Erythroblast (primary cell): Measurements from ENCODE around the gene MCM3AP.
"Not testable (repeated sequence)": the region's sequence is repeated elsewhere in the genome, so short reads cannot be mapped to it uniquely, and the experiment has no call there.

Experiments used
- DNase-seq, 2 experiments: peaks; one replicate each; lab custom pipeline; 2025; lab: John Stamatoyannopoulos, UW
- GATA1 ChIP-seq: IDR thresholded peaks from 2 replicates; pipeline ENCODE4 v1.6.1; 2011; ENCODE audit warnings: low read depth, mild to moderate bottlenecking, control low read depth, low read length, moderate library complexity
- POLR2A ChIP-seq: IDR thresholded peaks from 2 replicates; pipeline ENCODE4 v1.6.1; 2011; ENCODE audit warnings: mild to moderate bottlenecking, low read length

MCM3AP gene

DNA sequence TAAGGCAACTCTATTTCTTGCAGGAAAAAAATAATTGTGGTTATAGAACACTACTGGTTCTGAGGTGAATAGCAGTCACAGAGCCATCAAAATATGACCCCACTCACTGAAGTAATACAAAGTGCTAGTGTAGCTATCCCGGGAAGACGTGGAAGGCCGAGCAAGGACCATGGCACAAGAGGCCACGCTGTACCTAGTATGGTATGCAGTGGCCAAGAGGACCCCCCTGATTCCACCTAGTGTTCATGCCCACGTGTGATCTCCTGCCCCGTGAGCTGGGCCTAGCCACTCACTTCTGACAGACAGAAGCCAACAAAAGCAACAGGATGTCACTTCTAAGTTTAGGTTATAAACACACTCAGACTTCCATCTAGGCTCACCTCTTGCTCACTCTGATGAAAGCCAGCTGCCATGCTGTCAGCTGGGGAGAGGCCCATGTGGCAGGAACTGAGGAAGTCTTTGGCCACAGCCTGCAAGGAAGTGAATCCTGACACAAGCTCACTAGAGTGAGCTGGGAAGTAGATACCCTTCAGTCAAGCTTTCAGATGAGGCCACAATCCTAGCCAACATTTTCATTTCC lies 35.2 kb downstream of the MCM3AP start:
- TF ChIP-seq GATA1 (no peak), POLR2A (no peak)
- DNase-seq, result no peak

DNA sequence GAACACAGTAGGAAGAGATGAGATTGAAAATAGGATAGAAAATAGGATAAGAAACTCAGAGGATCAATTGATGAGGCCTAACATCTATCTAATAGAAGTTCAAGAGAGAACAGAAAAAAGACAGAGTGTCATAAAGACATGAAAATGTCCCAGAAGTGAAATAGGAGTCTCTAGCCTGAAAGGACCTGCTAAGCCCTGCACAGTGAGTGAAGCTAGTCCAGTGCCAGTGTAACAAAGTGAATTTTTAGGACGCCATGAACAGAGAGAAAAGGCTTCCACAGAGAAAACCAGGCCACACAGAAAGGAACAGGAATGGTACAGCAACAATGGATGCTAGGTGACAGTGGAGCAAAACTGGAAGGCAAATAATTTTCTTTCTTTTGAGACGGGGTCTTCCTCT lies 36.6 kb downstream of the MCM3AP start:
- DNase-seq, result no peak

DNA sequence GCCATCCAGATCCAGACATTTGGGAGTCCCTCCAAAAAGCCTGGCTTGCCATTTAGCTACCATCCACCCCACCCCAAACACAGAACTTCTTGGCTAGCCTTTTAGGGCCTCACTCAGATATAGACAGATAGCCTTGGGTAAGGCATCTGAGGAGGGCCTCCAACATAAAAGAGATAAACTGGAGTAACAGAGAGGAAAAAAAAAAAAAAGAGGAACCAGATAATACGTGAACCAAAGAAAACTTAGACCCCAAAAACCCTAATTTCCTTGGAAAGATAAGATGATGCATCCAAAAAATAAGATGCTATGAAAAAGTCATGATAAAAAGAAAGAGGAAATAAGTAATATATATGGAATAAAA lies 37.0 kb downstream of the MCM3AP start:
- TF ChIP-seq POLR2A, result no peak
- no peak for TF ChIP-seq GATA1

More for the DNA sequence above, 36.6 kb downstream of the MCM3AP start:
- TF ChIP-seq GATA1, result no peak
- no peak for TF ChIP-seq POLR2A

DNA sequence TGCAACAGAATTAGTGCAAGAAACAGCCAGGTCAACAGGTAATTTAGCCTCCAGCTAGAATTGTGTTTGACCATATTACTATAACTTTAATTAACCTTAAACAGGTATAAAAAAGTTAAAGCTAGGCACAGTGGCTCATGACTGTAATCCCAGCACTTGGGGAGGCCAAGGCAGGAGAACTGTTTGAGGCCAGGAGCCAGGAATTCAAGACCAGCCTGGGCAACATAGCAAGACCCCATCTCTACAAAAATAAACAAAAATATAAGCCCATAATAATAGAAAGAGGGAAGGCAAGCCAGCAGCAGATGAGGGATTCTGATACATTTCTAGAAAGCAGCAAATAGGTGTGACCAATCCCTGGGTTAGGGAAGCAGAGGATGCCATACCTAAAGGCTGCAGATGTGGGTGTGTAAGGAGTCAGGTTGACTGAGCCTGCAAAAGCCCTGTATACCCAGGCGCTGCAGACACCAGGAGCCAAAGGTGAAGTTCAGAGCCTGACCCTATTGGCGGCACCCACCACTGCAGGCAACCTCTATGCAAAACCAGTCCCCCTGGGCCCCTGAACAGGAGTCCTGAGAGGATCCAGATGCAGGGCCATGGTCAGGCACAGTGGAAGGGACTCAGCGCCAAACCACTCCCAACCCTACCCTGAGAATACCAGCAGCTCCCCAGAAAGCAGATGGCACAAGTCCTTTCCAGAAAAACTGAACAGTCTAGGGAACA lies 37.6 kb downstream of the MCM3AP start:
- TF ChIP-seq GATA1 (no peak), POLR2A (no peak)
- no peak for DNase-seq

More for the DNA sequence above, 37.0 kb downstream of the MCM3AP start:
- DNase-seq, result peak; percentile 49 to 62

DNA sequence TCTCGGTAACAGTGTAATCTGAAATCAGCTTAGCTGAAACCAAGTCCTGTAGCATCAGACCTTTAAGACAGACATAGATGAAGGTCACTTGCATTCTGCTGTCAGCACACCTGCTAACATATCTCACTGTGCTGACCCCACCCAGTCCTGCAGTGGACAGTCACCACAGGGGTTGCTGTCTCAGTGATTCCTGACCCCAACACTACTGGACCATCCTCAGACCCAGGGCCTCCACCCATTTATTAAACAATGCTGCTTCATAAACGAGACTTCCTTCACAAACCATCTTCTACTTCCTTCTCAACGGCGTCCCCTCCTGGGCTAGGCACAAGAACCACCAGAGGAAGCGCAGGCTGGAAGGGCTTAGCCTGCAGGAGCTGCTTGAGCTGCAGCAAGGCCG lies 39.1 kb downstream of the MCM3AP start:
- TF ChIP-seq POLR2A (no peak), GATA1 (no peak)
- DNase-seq, result no peak

DNA sequence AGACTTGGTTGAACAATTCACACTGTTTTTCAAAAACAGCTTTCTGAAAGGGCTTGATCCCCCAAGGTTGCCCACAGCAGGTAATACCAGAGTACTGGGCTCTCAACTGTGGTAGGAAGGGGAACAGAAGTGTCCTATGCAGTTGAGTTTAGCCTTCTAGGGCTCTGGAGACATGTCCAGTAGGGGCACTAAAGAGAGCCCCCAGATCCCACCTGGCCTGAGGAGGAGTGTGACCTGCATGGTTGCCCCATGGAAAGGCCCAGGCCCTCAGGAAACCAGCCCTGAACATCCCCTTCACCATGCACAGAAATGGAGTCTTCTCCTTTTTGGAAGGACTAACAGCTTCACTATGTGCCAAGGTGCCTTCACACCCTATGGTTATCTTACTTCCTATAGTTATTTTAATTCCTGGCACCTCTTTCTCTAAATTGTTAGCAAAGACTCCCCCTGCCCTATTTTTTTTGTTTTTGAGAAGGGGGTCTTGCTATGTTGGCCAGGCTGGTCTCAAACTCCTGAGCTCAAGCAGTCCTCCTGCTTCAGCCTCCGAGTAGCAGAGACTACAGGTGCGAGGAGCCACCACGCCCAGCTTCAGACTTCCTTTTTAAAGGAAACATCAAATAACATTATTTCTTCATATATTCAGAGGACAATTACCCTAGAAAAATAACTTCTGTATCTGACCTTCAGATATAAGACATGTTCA lies 40.0 kb downstream of the MCM3AP start:
- TF ChIP-seq POLR2A (no peak), GATA1 (no peak)

DNA sequence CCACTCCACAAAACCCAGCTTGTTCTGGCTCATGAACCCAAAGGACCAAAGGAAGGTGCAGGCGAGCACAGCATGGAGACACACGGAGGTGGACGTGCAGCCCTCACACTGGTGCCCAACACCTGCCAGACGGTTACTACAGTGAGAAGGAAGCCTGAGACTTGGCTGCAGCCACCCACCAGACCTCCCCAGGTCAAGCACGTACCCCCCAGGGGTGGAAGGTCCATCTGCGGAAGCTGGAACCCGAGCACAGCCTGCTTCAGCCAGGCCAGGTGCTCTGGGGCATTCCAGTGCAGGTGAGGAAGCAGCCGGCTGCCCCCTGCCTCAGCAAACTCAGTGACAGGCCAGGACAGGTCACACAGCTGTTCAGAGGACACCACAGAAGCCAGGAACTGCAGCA lies 40.8 kb downstream of the MCM3AP start:
- no peak for DNase-seq
- TF ChIP-seq GATA1, result no peak
- TF ChIP-seq POLR2A, result no peak

More for the DNA sequence above, 40.0 kb downstream of the MCM3AP start:
- DNase-seq, result no peak

DNA sequence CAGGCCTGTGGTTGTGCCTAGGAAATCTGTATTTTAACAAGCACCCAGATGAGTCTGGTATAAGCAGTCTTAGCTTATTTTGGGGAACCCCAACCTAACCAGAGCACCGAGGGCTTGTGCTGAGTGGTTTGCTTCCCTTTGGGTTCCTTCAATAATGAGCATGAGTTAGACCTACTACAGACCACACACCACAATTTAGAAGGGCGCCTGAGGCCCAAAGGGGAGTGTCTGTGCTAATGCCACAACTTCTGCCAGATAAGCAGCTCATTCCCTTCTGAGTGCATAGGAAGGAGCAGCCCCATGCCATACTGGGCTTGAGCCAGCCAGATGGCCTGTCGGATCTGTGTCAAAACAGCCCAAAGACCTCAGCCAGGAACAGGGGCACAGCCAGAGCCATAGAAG lies 41.5 kb downstream of the MCM3AP start:
- TF ChIP-seq GATA1, result no peak
- TF ChIP-seq POLR2A, result no peak
- DNase-seq, result no peak

DNA sequence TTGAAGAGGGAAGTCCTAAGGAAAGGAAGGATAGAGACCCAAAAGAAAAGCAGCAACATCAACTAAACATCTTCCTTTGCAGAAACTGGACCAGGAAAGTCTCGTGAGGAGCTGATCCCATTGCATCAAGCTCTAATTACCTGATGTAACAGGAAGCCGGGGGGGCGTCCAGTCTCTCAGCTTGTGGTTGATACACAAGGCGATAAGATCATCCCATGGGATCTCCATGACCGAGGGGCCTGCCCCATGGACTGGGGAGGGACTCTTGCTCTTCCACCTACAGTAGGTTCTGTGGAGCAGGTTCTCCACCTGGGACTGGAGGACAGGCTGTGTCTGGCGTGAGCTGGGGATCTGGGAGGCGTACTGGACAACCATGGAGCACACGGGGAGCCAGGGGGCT lies 42.1 kb downstream of the MCM3AP start:
- no peak for DNase-seq
- no peak for TF ChIP-seq GATA1
- no peak for TF ChIP-seq POLR2A

DNA sequence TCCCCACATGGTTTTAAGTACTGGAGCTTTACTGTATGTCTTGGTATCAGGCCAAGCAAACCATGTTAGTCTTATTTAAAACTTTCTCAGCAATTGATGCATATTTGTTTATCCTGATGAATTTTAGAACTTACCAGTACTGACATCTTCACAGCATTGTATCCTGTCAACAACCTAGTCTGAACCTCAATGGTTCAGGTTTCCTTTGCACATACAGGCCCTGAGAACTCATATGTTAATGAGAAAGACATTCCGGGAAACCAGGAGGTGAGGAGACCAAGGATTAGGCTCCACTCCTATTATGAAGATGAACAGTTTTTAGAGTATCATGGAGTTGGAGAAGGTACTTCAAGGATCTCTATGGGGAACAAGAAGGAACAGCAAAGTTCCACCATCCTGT lies 43.8 kb downstream of the MCM3AP start:
- not testable (repeated sequence) for DNase-seq

DNA sequence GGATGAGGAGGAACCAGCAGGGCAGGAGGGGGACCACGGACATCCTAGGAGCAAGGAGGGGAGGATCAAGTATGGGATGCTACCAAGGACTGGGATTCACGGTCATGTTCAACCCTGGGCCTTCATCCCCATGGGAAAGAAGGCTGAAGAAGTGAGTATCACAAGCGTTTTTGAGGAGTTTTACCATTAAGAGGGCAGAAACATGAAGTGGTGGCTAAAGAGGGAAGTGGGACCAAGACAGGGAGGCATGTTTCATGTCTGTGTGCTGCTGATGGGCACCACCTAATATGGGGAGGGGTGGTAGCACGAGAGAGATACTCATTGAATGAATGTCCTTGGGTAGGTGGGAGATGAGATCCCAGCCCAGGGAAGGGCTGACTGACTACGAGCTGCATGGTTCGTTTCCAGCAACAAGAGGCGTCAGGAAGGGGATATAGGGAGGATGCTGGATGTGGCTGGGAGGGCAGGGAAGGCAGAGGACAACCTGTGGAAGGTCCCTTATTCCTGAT lies 45.5 kb downstream of the MCM3AP start:
- no peak for DNase-seq
- TF ChIP-seq GATA1 (no peak), POLR2A (no peak)

DNA sequence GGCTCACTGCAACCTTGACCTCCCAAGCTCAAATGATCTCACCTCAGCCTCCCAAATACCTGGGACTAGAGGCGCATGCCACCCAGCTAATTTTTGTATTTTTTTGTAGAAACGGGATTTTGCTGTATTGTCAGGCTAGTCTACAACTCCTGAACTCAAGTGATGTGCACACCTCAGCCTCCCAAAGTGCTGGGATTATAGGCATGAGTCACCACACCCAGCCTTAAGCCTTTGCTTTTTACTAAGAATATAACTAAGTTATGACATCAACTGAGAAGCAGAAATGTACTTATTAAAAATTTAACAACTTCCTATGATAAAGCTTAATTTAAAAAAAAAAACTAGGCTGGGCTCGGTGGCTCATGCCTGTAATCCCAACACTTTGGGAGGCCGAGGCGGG lies 47.9 kb downstream of the MCM3AP start:
- no peak for DNase-seq
- TF ChIP-seq POLR2A (no peak), GATA1 (no peak)

DNA sequence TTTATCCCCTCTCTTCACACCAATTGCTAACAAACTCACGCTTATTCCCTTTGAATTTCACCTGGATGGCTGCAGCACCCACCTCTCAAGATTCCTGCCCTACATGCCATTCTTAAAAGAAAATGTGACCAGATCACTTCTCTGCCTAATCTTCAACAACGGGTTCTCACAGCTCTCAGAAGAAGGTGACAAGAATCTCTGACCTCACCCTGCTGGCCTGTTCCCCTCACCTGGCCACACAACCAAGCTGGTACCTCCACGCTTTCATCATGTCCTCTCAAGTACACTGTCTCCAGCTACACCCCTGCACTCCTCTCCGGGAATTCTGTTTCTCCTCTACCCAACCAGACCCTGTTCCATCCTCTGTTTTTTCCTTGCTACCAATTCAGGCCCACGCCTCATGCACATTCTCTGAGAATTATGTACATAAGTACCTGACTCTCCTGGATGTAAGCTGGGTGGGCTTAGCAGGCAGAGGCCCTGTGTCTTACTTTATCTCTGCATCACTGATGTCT lies 50.9 kb downstream of the MCM3AP start:
- no peak for DNase-seq
- TF ChIP-seq POLR2A, result no peak
- no peak for TF ChIP-seq GATA1

DNA sequence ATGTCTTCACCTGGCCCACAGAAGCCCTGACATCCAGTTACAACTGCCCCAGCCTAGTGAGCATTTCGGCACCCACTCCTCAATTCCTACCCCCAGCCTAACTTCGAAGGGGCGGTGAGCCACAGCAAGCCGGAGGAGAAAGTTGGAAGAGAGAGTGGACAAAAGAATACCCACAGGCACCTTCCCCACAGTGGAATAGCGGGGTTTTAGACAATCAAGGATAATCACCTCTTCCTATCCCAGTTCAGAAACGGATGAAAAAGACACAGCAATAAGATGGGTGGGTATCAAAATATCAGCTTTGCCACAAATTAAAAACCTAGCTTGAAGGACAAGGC lies 55.5 kb downstream of the MCM3AP start:
- TF ChIP-seq POLR2A (no peak), GATA1 (no peak)
- DNase-seq, result no peak
